Kidney epithelial cell (primary cell): ENCODE measurements around the gene PTPRA. TPM values are rescaled to one million over a fixed set of nuclear protein-coding genes. Genes with fewer than 3 reads are reported as not detected.
A peak's percentile ranks its signal among the peaks of the same experiment; 100 is the strongest.

Experiments used
- DNase-seq: peaks from one replicate; pipeline ENCODE4 v3.0.0-alpha.2; 2010; ENCODE audit warnings: low read depth
- H3K27me3 ChIP-seq: 2 replicates; pipeline ENCODE4 v1.6.0; 2011; ENCODE audit warnings: low read length; ENCODE audit not compliant: control insufficient read depth, insufficient read depth
- H3K36me3 ChIP-seq: 2 replicates; pipeline ENCODE4 v1.5.1; 2011; ENCODE audit warnings: low read length; ENCODE audit not compliant: control insufficient read depth, insufficient read depth
- H3K4me3 ChIP-seq: 2 replicates; pipeline ENCODE4 v1.5.1; 2011; ENCODE audit warnings: low read depth, mild to moderate bottlenecking, control low read depth, low read length
- CTCF ChIP-seq: IDR thresholded peaks from 2 replicates; pipeline ENCODE4 v1.5.1; 2011; ENCODE audit warnings: mild to moderate bottlenecking, moderate library complexity, low read length, control low read depth, inconsistent platforms; ENCODE audit not compliant: insufficient read depth, poor library complexity, severe bottlenecking
- total RNA-seq: library from RNA; depleted of rRNA; stranded (reverse); fragments of >200 nt; gene quantifications from 2 replicates; pipeline ENCODE4 v1.2.3, GENCODE V29; 2015

The PTPRA gene
- total RNA-seq, 1 donor from 2014 or later: 48.6 TPM

GRCh38 chr20:3068075-3068474 is 194.8 kb downstream of the PTPRA start:
- TF ChIP-seq CTCF: no peak
- DNase-seq: no peak
- no peak overlapping the region for H3K4me3 ChIP-seq
- H3K36me3 ChIP-seq: no peaks in the 10 kb centered on the region
- H3K27me3 ChIP-seq: peaks cover 17% of the 10 kb centered on the region

GRCh38 chr20:3068986-3069900 is 196.0 kb downstream of the PTPRA start:
- DNase-seq: no peak
- Histone ChIP-seq H3K4me3 (no peak overlapping the region), H3K27me3 (peaks cover 17% of the 10 kb centered on the region), H3K36me3 (no peaks in the 10 kb centered on the region)
- TF ChIP-seq CTCF: no peak

- no peaks in the 10 kb centered on the region for H3K36me3 ChIP-seq
- H3K4me3 ChIP-seq: no peak overlapping the region
- no peak for TF ChIP-seq CTCF
- peaks cover 17% of the 10 kb centered on the region for H3K27me3 ChIP-seq
- DNase-seq: no peak
Observed at GRCh38 chr20:3070725-3071124, 197.4 kb downstream of the PTPRA start.

GRCh38 chr20:3071266-3071609 is 198.0 kb downstream of the PTPRA start:
- H3K27me3 ChIP-seq: peaks cover 17% of the 10 kb centered on the region
- H3K4me3 ChIP-seq: no peak overlapping the region
- DNase-seq: no peak
- TF ChIP-seq CTCF: no peak
- no peaks in the 10 kb centered on the region for H3K36me3 ChIP-seq

GRCh38 chr20:3071610-3072529 is 198.6 kb downstream of the PTPRA start, which contains the start of gene OXT:
Gene OXT, plus strand, starts transcription at chr20:3071620. Its CDS starts 36 bp downstream, at chr20:3071656.
- Histone ChIP-seq H3K27me3 (peaks cover 17% of the 10 kb centered on the region), H3K4me3 (peak within 1 kb of the TSS; percentile 13), H3K36me3 (no peaks in the 10 kb centered on the region)
- no peak for DNase-seq
- no peak for TF ChIP-seq CTCF
